GM13977 (cell line): ENCODE data around the gene NPFFR1.
"Not testable (repeated sequence)": the region's sequence is repeated elsewhere in the genome, so short reads cannot be mapped to it uniquely, and the experiment has no call there.

Source experiments
- DNase-seq: peaks from one replicate; pipeline ENCODE4 v3.0.0; 2012; ENCODE audit warnings: low spot score
- in situ Hi-C: fragments of 300-500 bp; cut with MboI; formaldehyde crosslinking; loops from one replicate; pipeline ENCODE4 v1.12.0; 2022; ENCODE audit warnings: low sequenced_read_pairs, low pct_unique_long_range_greater_than_20kb, mixed read lengths, inconsistent platforms; ENCODE audit not compliant: unreplicated experiment
- TF ChIP-seq, protein P1 (sequence below): IDR thresholded peaks from 2 replicates; pipeline ENCODE4 v1.5.1; 2012; ENCODE audit warnings: mild to moderate bottlenecking, control low read depth; ENCODE audit not compliant: insufficient read depth; ENCODE audit errors: extremely low read depth, missing control alignments

NPFFR1 gene

GRCh38 chr10:70250961-70251680, 32.7 kb downstream of the NPFFR1 start:
- TF ChIP-seq, protein P1, sequence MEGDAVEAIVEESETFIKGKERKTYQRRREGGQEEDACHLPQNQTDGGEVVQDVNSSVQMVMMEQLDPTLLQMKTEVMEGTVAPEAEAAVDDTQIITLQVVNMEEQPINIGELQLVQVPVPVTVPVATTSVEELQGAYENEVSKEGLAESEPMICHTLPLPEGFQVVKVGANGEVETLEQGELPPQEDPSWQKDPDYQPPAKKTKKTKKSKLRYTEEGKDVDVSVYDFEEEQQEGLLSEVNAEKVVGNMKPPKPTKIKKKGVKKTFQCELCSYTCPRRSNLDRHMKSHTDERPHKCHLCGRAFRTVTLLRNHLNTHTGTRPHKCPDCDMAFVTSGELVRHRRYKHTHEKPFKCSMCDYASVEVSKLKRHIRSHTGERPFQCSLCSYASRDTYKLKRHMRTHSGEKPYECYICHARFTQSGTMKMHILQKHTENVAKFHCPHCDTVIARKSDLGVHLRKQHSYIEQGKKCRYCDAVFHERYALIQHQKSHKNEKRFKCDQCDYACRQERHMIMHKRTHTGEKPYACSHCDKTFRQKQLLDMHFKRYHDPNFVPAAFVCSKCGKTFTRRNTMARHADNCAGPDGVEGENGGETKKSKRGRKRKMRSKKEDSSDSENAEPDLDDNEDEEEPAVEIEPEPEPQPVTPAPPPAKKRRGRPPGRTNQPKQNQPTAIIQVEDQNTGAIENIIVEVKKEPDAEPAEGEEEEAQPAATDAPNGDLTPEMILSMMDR = no peak
- no peak for DNase-seq
- in situ Hi-C loops = no loop called here

DNA sequence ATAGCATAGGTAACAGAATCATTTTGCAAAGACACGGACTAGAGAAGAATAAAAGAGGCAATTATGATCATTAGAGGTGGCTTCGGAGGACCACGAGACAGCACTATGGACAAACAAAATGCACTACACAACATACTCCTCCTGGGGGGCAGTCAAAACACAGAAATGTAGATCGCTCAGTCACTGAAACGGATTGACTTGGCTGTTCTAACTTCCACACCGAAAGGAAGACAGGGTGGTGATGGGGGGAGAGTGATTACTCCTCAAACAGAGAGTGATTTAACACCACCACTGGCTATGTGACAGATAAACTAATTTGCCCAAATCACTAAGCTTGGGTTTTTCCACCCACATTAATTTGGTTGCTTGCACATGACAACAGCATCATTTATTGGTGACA, 36.4 kb downstream of the NPFFR1 start:
- no peak for DNase-seq
- TF ChIP-seq, protein P1 = no peak
- in situ Hi-C loops = no loop called here

GRCh38 chr10:70241081-70241480, 42.7 kb downstream of the NPFFR1 start:
- TF ChIP-seq, protein P1 = no peak
- DNase-seq = no peak
- in situ Hi-C loops = no loop called here

GRCh38 chr10:70239986-70240385, 43.8 kb downstream of the NPFFR1 start:
- in situ Hi-C loops, DNase-seq: not testable (repeated sequence)

GRCh38 chr10:70239077-70239976, 44.5 kb downstream of the NPFFR1 start:
- DNase-seq, in situ Hi-C loops: not testable (repeated sequence)

DNA sequence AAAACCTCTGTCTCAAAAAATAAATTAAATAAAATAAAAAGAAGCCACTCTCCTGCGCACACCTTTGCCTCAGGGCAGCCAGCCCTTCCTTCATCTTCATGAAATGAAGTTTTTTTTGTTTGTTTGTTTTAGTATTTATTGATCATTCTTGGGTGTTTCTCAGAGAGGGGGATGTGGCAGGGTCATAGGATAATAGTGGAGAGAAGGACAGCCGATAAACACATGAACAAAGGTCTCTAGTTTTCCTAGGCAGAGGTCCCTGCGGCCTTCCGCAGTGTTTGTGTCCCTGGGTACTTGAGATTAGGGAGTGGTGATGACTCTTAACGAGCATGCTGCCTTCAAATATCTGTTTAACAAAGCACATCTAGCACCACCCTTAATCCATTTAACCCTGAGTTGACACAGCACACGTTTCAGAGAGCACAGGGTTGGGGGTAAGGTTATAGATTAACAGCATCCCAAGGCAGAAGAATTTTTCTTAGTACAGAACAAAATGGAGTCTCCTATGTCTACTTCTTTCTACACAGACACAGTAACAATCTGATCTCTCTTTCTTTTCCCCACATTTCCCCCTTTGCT, 45.8 kb downstream of the NPFFR1 start:
- in situ Hi-C loops = not testable (repeated sequence)

DNA sequence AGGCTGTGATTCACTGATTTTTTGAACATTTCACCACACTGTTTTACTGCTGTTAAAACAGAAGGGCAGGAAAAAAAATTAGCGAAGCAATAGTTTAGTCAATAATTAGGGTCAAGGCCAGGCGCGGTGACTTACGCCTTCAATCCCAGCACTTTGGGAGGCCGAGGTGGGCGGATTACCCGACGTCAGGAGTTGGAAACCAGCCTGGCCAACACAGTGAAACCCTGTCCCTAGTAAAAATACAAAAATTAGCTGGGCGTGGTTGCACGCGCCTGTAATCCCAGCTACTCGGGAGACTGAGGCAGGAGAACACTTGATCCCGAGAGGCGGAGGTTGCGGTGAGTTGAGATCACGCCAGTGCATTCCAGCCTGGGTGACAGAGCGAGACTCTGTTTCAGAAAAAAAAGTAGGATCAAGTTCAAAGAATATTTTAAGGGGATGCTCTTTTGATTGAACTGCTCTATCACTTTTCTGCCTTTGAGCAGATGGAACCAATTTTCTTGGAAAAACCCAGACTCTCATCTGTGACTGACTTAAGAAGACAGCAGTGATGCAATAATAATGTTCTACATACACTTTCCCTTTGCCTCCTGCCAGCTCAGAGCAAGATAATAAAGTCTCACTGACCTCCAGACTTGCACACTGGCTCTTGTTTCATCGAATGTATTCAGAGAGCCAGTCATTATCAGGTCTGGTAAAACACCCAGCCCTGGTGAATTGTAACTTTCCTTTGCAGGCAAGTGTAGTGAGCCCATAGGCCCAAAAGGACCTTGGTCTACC, 48.9 kb downstream of the NPFFR1 start:
- TF ChIP-seq, protein P1 = no peak
- in situ Hi-C loops = no loop called here
- DNase-seq = no peak

More for the DNA sequence above, 45.8 kb downstream of the NPFFR1 start:
- DNase-seq = not testable (repeated sequence)
